H1 (cell line): ENCODE measurements around the gene SLC15A1. TPM values are rescaled to one million over a fixed set of nuclear protein-coding genes. Genes with fewer than 3 reads are reported as not detected.
"Not testable (repeated sequence)": the region's sequence is repeated elsewhere in the genome, so short reads cannot be mapped to it uniquely, and the experiment has no call there.

Experiments
- CTCF ChIA-PET: fragments of 300-600 bp; sonication (Branson Sonifier 250); formaldehyde crosslinking; loops from one replicate; lab custom pipeline; 2021; ENCODE audit not compliant: partially characterized antibody; lab: Charles Lee
- POLR2A ChIA-PET: fragments of 300-600 bp; sonication (Branson Sonifier 250); formaldehyde crosslinking; loops from one replicate; lab custom pipeline; 2021; ENCODE audit warnings: inconsistent platforms; ENCODE audit not compliant: partially characterized antibody; lab: Charles Lee
- DNase-seq, 2 experiments: peaks; one replicate each; pipeline versions ENCODE4 v3.0.0 to v3.0.0-alpha.2; 2010 to 2022; ENCODE audit warnings: low spot score in 2 of 2, low read depth in 1 of 2, mixed read lengths in 1 of 2
- FAIRE-seq: peaks from 2 replicates; lab custom pipeline; 2011; peaks lifted over from hg19 to GRCh38; lab: Jason Lieb, UNC
- H2AFZ ChIP-seq: 2 replicates; pipeline ENCODE4 v1.8.1; 2012; ENCODE audit warnings: low read length, inconsistent platforms
- H2AK5ac ChIP-seq: 2 replicates; pipeline ENCODE4 v1.6.1; 2013; ENCODE audit warnings: low read depth, low read length
- H2BK120ac ChIP-seq: replicated peaks from 2 replicates; pipeline ENCODE3; 2013; ENCODE audit warnings: low read depth, low read length, inconsistent platforms
- H2BK12ac ChIP-seq: 2 replicates; pipeline ENCODE4 v1.6.1; 2013; ENCODE audit warnings: low read depth, low read length
- H2BK15ac ChIP-seq: 2 replicates; pipeline ENCODE4 v1.6.1; 2013; ENCODE audit warnings: low read length
- H2BK20ac ChIP-seq: 2 replicates; pipeline ENCODE4 v1.6.1; 2013; ENCODE audit warnings: low read length
- H2BK5ac ChIP-seq: 2 replicates; pipeline ENCODE4 v1.6.1; 2013; ENCODE audit warnings: low read depth, low read length
- H3K14ac ChIP-seq: 2 replicates; pipeline ENCODE4 v1.6.1; 2013; ENCODE audit warnings: inconsistent platforms; ENCODE audit not compliant: insufficient read length
- H3K18ac ChIP-seq: 2 replicates; pipeline ENCODE4 v1.6.1; 2013; ENCODE audit warnings: low read length; ENCODE audit errors: extremely low read depth
- H3K23ac ChIP-seq: 2 replicates; pipeline ENCODE4 v1.6.1; 2013; ENCODE audit warnings: inconsistent platforms; ENCODE audit not compliant: insufficient read length
- H3K23me2 ChIP-seq: 2 replicates; pipeline ENCODE4 v1.6.1; 2013; ENCODE audit warnings: low read depth, low read length
- H3K27ac ChIP-seq: 2 replicates; pipeline ENCODE4 v1.6.1; 2011; ENCODE audit warnings: low read depth, low read length, inconsistent platforms
- H3K27me3 ChIP-seq, 4 experiments: replicated peaks in 1 of 4; 1 replicate in 1 of 4; 2 replicates in 3 of 4; pipeline versions ENCODE4 v1.6.1 to v1.8.1; 2011 to 2013; ENCODE audit warnings: low read length in 3 of 4, mild to moderate bottlenecking in 3 of 4, inconsistent platforms in 2 of 4, mixed read lengths in 2 of 4, moderate library complexity in 1 of 4; ENCODE audit not compliant: control insufficient read depth in 3 of 4, insufficient read depth in 3 of 4; ENCODE audit errors: extremely low read depth in 1 of 4
- H3K36me3 ChIP-seq, 4 experiments: 2 replicates each; pipeline versions ENCODE4 v1.6.1 to v1.8.1; 2011 to 2013; ENCODE audit warnings: mild to moderate bottlenecking in 4 of 4, low read length in 3 of 4, moderate library complexity in 2 of 4, control low read depth in 1 of 4, inconsistent platforms in 1 of 4; ENCODE audit not compliant: insufficient read depth in 4 of 4, control insufficient read depth in 2 of 4
- H3K4ac ChIP-seq: replicated peaks from 2 replicates; pipeline ENCODE3; 2013; ENCODE audit warnings: low read length, low read depth, mixed read lengths, inconsistent platforms; ENCODE audit not compliant: insufficient read length
- H3K4me1 ChIP-seq, 4 experiments: replicated peaks in 1 of 4; 1 replicate in 1 of 4; 2 replicates in 3 of 4; pipeline versions ENCODE4 v1.6.1 to v1.8.1; 2011 to 2013; ENCODE audit warnings: low read length in 3 of 4, inconsistent platforms in 2 of 4, mixed read lengths in 1 of 4; ENCODE audit not compliant: insufficient read depth in 4 of 4, control insufficient read depth in 3 of 4
- H3K4me2 ChIP-seq, 2 experiments: 2 replicates each; pipeline versions ENCODE4 v1.6.1 to v1.8.1; 2011 to 2013; ENCODE audit warnings: low read depth in 2 of 2, low read length in 2 of 2, control low read depth in 1 of 2, inconsistent platforms in 1 of 2, mild to moderate bottlenecking in 1 of 2; ENCODE audit not compliant: insufficient read depth in 1 of 2
- H3K4me3 ChIP-seq, 4 experiments: fragments of 200-600, 300-600 bp in 1 of 4; sonication (generic), shearing (Covaris generic), sonication (Bioruptor Twin) in 1 of 4; 2 replicates each; pipeline versions ENCODE4 v1.5.1 to v1.8.1; 2011 to 2016; ENCODE audit warnings: low read length in 4 of 4, low read depth in 3 of 4, control low read depth in 2 of 4, inconsistent platforms in 2 of 4, mild to moderate bottlenecking in 2 of 4, mixed read lengths in 1 of 4, moderate library complexity in 1 of 4; ENCODE audit not compliant: insufficient read depth in 2 of 4; ENCODE audit errors: extremely low read depth in 1 of 4
- H3K56ac ChIP-seq: replicated peaks from 2 replicates; pipeline ENCODE3; 2013; ENCODE audit warnings: low read depth, mild to moderate bottlenecking, mixed read lengths, low read length, inconsistent platforms; ENCODE audit not compliant: insufficient read length
- H3K79me1 ChIP-seq: 2 replicates; pipeline ENCODE4 v1.6.1; 2013; ENCODE audit warnings: low read depth, low read length, control low read depth
- H3K79me2 ChIP-seq, 2 experiments: 2 replicates each; pipeline versions ENCODE4 v1.6.1 to v1.8.1; 2012 to 2013; ENCODE audit warnings: low read length in 2 of 2, mild to moderate bottlenecking in 2 of 2, inconsistent platforms in 1 of 2; ENCODE audit not compliant: insufficient read depth in 2 of 2, control insufficient read depth in 1 of 2
- H3K9ac ChIP-seq, 4 experiments: replicated peaks in 1 of 4; 1 replicate in 1 of 4; 2 replicates in 3 of 4; pipeline versions ENCODE4 v1.6.1 to v1.8.1; 2011 to 2013; ENCODE audit warnings: low read depth in 3 of 4, low read length in 3 of 4, control low read depth in 2 of 4, mild to moderate bottlenecking in 2 of 4, moderate library complexity in 2 of 4, inconsistent platforms in 1 of 4; ENCODE audit errors: extremely low read depth in 1 of 4
- H3K9me3 ChIP-seq, 2 experiments: 2 replicates each; pipeline versions ENCODE4 v1.6.1 to v1.8.1; 2012 to 2013; ENCODE audit warnings: mild to moderate bottlenecking in 2 of 2, moderate library complexity in 2 of 2, control low read depth in 1 of 2, inconsistent platforms in 1 of 2, low read depth in 1 of 2, low read length in 1 of 2, mixed read lengths in 1 of 2; ENCODE audit not compliant: insufficient read depth in 2 of 2
- H4K20me1 ChIP-seq, 2 experiments: replicated peaks in 1 of 2; 2 replicates each; pipeline versions ENCODE3 to v1.8.1; 2011 to 2013; ENCODE audit warnings: inconsistent platforms in 2 of 2, low read length in 2 of 2, mild to moderate bottlenecking in 1 of 2; ENCODE audit not compliant: insufficient read depth in 2 of 2, control insufficient read depth in 1 of 2
- H4K5ac ChIP-seq: 2 replicates; pipeline ENCODE4 v1.6.1; 2013; ENCODE audit warnings: low read length, low read depth, mixed read lengths, inconsistent platforms; ENCODE audit not compliant: insufficient read length
- H4K8ac ChIP-seq: 2 replicates; pipeline ENCODE4 v1.8.0; 2013; ENCODE audit warnings: mild to moderate bottlenecking, moderate library complexity, low read length, inconsistent platforms; ENCODE audit not compliant: insufficient read depth; ENCODE audit errors: extremely low read depth
- H4K91ac ChIP-seq: replicated peaks from 2 replicates; pipeline ENCODE3; 2013; ENCODE audit warnings: low read length, mixed read lengths, inconsistent platforms; ENCODE audit not compliant: insufficient read length
- WGBS, 2 experiments: shearing (Covaris generic) in 1 of 2; methylation state at CpG; one replicate each; pipeline versions ENCODE4 v1.1.6 to v1.1.7; 2013 to 2015; ENCODE audit warnings: low lambda C conversion rate in 2 of 2, mixed read lengths in 2 of 2, inconsistent platforms in 1 of 2, low coverage in 1 of 2, missing lambda C conversion rate in 1 of 2; ENCODE audit not compliant: insufficient replicate concordance in 2 of 2, insufficient coverage in 1 of 2, insufficient read length in 1 of 2; ENCODE audit errors: extremely low coverage in 1 of 2, missing lambda C conversion rate in 1 of 2; 5-methylcytosine and 5-hydroxymethylcytosine counted together
- polyA plus RNA-seq, 7 experiments: library from polyadenylated mRNA; depleted of rRNA in 3 of 7; stranded (reverse) in 5 of 7; unstranded in 2 of 7; fragments of >200 nt in 5 of 7; fragments of 200-250 nt in 2 of 7; gene quantifications; 1 replicate in 5 of 7; 2 replicates in 1 of 7; 4 replicates in 1 of 7; pipeline versions ENCODE4 v1.2.1 to v1.2.3, GENCODE V29; 2011 to 2013; ENCODE audit warnings: missing spikeins in 2 of 7, mixed read lengths in 2 of 7
- small RNA-seq: library from polyadenylated mRNA; stranded (forward); fragments of <200 nt; extraction: miRNeasy Mini kit (QIAGEN cat#:217004); gene quantifications from one replicate; pipeline ENCODE3, GENCODE V24; 2013; ENCODE audit not compliant: insufficient read depth
- total RNA-seq: library from RNA; stranded (reverse); fragmentation: NEBNext Ultra II Directional; extraction: Animal tissue kit (Norgen Biotek cat#: 25700); gene quantifications from 2 replicates; pipeline ENCODE4 v1.2.1, GENCODE V29; 2021

Gene SLC15A1
- total and polyA plus RNA-seq, 2 of the 8 experiments (the other 6 are each of a cell fraction or from before 2014, with no cell fraction given), result 1.3 to 2.4 TPM

- H3K36me3 ChIP-seq, H3K4me3 ChIP-seq, H3K79me2 ChIP-seq, H2BK5ac ChIP-seq, H3K27ac ChIP-seq, H3K4me1 ChIP-seq, H2BK120ac ChIP-seq, H4K91ac ChIP-seq, H3K23me2 ChIP-seq, H3K56ac ChIP-seq, H3K18ac ChIP-seq, H3K79me1 ChIP-seq, H4K5ac ChIP-seq, H4K20me1 ChIP-seq, H3K27me3 ChIP-seq, DNase-seq, H3K4me2 ChIP-seq, POLR2A ChIA-PET, H4K8ac ChIP-seq, H2BK20ac ChIP-seq, H3K9ac ChIP-seq, H3K4ac ChIP-seq, H2BK15ac ChIP-seq, FAIRE-seq, H2AK5ac ChIP-seq, H2BK12ac ChIP-seq, H3K9me3 ChIP-seq, H3K14ac ChIP-seq, H3K23ac ChIP-seq, H2AFZ ChIP-seq: not testable (repeated sequence)
- CTCF ChIA-PET, result interaction anchor here (0.5 to 2.1 kb wide), 5 partner anchors 10 to 154 kb away, joined by 3 to 9 read pairs (median 4); no protein-coding TSS in a partner anchor
- WGBS, 2 experiments, result 95% methylated on average over 8 of the region's 8 CpGs; no CpG with 5 or more reads in 1 of the 2 experiments
Observed at GRCh38 chr13:98638352-98638751, 114.1 kb downstream of the SLC15A1 start.

Small RNAs within 50 kb of the gene (small RNA-seq; reads per million reads assigned to genes)
- not detected for gene RN7SL60P

Other genes with a start within 250 kb of the SLC15A1 start
- 142 and 143 TPM in 2 replicates for gene STK24, start 175.6 kb downstream of the SLC15A1 start, total RNA-seq
- gene STK24, start 175.6 kb downstream of the SLC15A1 start, polyA plus RNA-seq (2011; rRNA removed), result 61.1 and 62.8 TPM in 2 replicates
- 31.5 and 35.4 TPM in 2 replicates for gene DOCK9, start 225.4 kb upstream of the SLC15A1 start, total RNA-seq
- gene DOCK9, start 225.4 kb upstream of the SLC15A1 start, polyA plus RNA-seq (2011; rRNA removed), result 18.7 and 21.6 TPM in 2 replicates